GM18909 (cell line): ENCODE measurements around the gene VWF.

Source experiments
- ATAC-seq: cut with Tn5 transposase; IDR thresholded peaks from one replicate; pipeline ENCODE4 v1.9.1; 2021; ENCODE audit warnings: mild to moderate bottlenecking; ENCODE audit not compliant: unreplicated experiment, poor library complexity

VWF gene

GRCh38 chr12:5901416-5901815 is 223.1 kb downstream of the VWF start:
- ATAC-seq: no peak

GRCh38 chr12:5900533-5901205 is 223.8 kb downstream of the VWF start:
- ATAC-seq: no peak

GRCh38 chr12:5900076-5900475 is 224.4 kb downstream of the VWF start:
- no peak for ATAC-seq

GRCh38 chr12:5899675-5900074 is 224.8 kb downstream of the VWF start:
- ATAC-seq: no peak

- no peak for ATAC-seq
Measured at GRCh38 chr12:5898874-5899273, 225.6 kb downstream of the VWF start.
